GM21576 (cell line): ENCODE measurements around the gene HTRA2.

Experiments used
- ATAC-seq: cut with Tn5 transposase; IDR thresholded peaks from one replicate; pipeline ENCODE4 v1.9.1; 2021; ENCODE audit warnings: mild to moderate bottlenecking, moderate library complexity; ENCODE audit not compliant: unreplicated experiment

HTRA2 gene

GRCh38 chr2:74538881-74539339, 9.2 kb downstream of the HTRA2 start:
- ATAC-seq, result no peak

- ATAC-seq, result no peak
Observed at GRCh38 chr2:74540291-74540690, 10.6 kb downstream of the HTRA2 start.

GRCh38 chr2:74542978-74543377, 13.2 kb downstream of the HTRA2 start:
- no peak for ATAC-seq

GRCh38 chr2:74544634-74545033, 14.9 kb downstream of the HTRA2 start:
- no peak for ATAC-seq

GRCh38 chr2:74546004-74546403, 16.3 kb downstream of the HTRA2 start:
- no peak for ATAC-seq

- no peak for ATAC-seq
Observed at GRCh38 chr2:74548285-74548899, 18.7 kb downstream of the HTRA2 start.

GRCh38 chr2:74548900-74549826, 19.4 kb downstream of the HTRA2 start:
- no peak for ATAC-seq

GRCh38 chr2:74550231-74550630, 20.5 kb downstream of the HTRA2 start:
- no peak for ATAC-seq

GRCh38 chr2:74551530-74551929, 21.8 kb downstream of the HTRA2 start:
- no peak for ATAC-seq

- no peak for ATAC-seq
Observed at GRCh38 chr2:74551942-74552913, 22.5 kb downstream of the HTRA2 start.

- ATAC-seq, result no peak
Observed at GRCh38 chr2:74552914-74553811, 23.4 kb downstream of the HTRA2 start.

GRCh38 chr2:74553892-74554819, 24.4 kb downstream of the HTRA2 start, which contains the start of the genes DOK1 and LOXL3:
DOK1 (plus strand) TSS chr2:74554720; CDS start chr2:74554755, 35 bp downstream.
LOXL3 (minus strand) TSS chr2:74553942; CDS start chr2:74552634, 1,308 bp downstream.
- peak; percentile 48 for ATAC-seq

- peak; percentile 31 for ATAC-seq
Observed at GRCh38 chr2:74554820-74555531, 25.2 kb downstream of the HTRA2 start.

GRCh38 chr2:74555610-74556103, 25.9 kb downstream of the HTRA2 start:
- ATAC-seq, result no peak

- ATAC-seq, result no peak
Observed at GRCh38 chr2:74556159-74556558, 26.4 kb downstream of the HTRA2 start.

- ATAC-seq, result no peak
Observed at GRCh38 chr2:74556831-74557370, 27.2 kb downstream of the HTRA2 start.
